H1 (cell line): ENCODE data around the gene AIRE. TPM values are rescaled to one million over a fixed set of nuclear protein-coding genes. Genes with fewer than 3 reads are reported as not detected.

Experiments
- ATF3 ChIP-seq: IDR thresholded peaks from 2 replicates; pipeline ENCODE4 v1.6.1; 2011; ENCODE audit warnings: low read depth, mild to moderate bottlenecking, low read length; ENCODE audit not compliant: insufficient read depth
- CHD2 ChIP-seq: IDR thresholded peaks from 2 replicates; pipeline ENCODE4 v1.6.1; 2012; ENCODE audit warnings: low read length, improper control_type of control experiment
- CHD7 ChIP-seq: fragments of 300-600 bp; sonication (generic); IDR thresholded peaks from 2 replicates; pipeline ENCODE4 v1.7.1; 2012; ENCODE audit warnings: low read length, moderate library complexity, mild to moderate bottlenecking, inconsistent platforms; ENCODE audit not compliant: insufficient replicate concordance
- CTBP2 ChIP-seq: IDR thresholded peaks from 2 replicates; pipeline ENCODE4 v1.7.0; 2011; ENCODE audit warnings: borderline replicate concordance, mild to moderate bottlenecking, moderate library complexity, mixed read lengths, low read length; ENCODE audit not compliant: insufficient read depth, insufficient read length
- HDAC6 ChIP-seq: IDR thresholded peaks from one replicate; pipeline ENCODE4 v1.7.1; 2012; ENCODE audit warnings: low read depth, mild to moderate bottlenecking, inconsistent platforms, low read length, moderate library complexity
- SAP30 ChIP-seq: fragments of 300-600 bp; sonication (generic); IDR thresholded peaks from 2 replicates; pipeline ENCODE4 v1.7.1; 2012; ENCODE audit warnings: low read length, moderate library complexity, mild to moderate bottlenecking, inconsistent platforms; ENCODE audit not compliant: insufficient read depth, insufficient replicate concordance
- SIX5 ChIP-seq: IDR thresholded peaks from 2 replicates; pipeline ENCODE4 v1.6.1; 2011; ENCODE audit warnings: mild to moderate bottlenecking, low read depth, low read length
- SRF ChIP-seq: IDR thresholded peaks from 2 replicates; pipeline ENCODE4 v1.6.1; 2011; ENCODE audit warnings: mild to moderate bottlenecking, low read depth, low read length, moderate library complexity
- ZNF274 ChIP-seq: IDR thresholded peaks from 2 replicates; pipeline ENCODE4 v1.7.0; 2012; ENCODE audit warnings: low read length, borderline replicate concordance; ENCODE audit errors: extremely low read depth
- polyA plus RNA-seq, 7 experiments: library from polyadenylated mRNA; depleted of rRNA in 3 of 7; stranded (reverse) in 5 of 7; unstranded in 2 of 7; fragments of >200 nt in 5 of 7; fragments of 200-250 nt in 2 of 7; gene quantifications; 1 replicate in 5 of 7; 2 replicates in 1 of 7; 4 replicates in 1 of 7; pipeline versions ENCODE4 v1.2.1 to v1.2.3, GENCODE V29; 2011 to 2013; ENCODE audit warnings: missing spikeins in 2 of 7, mixed read lengths in 2 of 7
- total RNA-seq: library from RNA; stranded (reverse); fragmentation: NEBNext Ultra II Directional; extraction: Animal tissue kit (Norgen Biotek cat#: 25700); gene quantifications from 2 replicates; pipeline ENCODE4 v1.2.1, GENCODE V29; 2021

AIRE gene
- total and polyA plus RNA-seq, 2 of the 8 experiments (the other 6 are each of a cell fraction or from before 2014, with no cell fraction given): 0.09 TPM; not detected in 1

GRCh38 chr21:44279354-44280260, 6.1 kb upstream of the AIRE start (continued):
- no peak for TF ChIP-seq CHD7
- TF ChIP-seq CHD2: no peak
- TF ChIP-seq SIX5: no peak
- TF ChIP-seq ZNF274: no peak
- no peak for TF ChIP-seq SRF
- no peak for TF ChIP-seq HDAC6
- TF ChIP-seq ATF3: no peak
- TF ChIP-seq SAP30: no peak
- TF ChIP-seq CTBP2: no peak
